ENCODE results near the gene LRRC25. TPM values are rescaled to one million over a fixed set of nuclear protein-coding genes. Genes with fewer than 3 reads are reported as not detected.

Gene LRRC25
- total and polyA plus RNA-seq, 7 experiments from 2014 or later = 0.15 to 68.6 (median 0.76) TPM

GRCh38 chr19:18377026-18377425 is 20.4 kb downstream of the LRRC25 start:
- Histone ChIP-seq H3K36me3 (ENCODE audit: control insufficient read depth in 2 of 3, insufficient read depth in 3 of 3, low read length in 3 of 3) (no peaks in the 10 kb centered on the region), H3K4me3 (ENCODE audit: low read length) (no peak overlapping the region), H3K27me3 (ENCODE audit: control insufficient read depth in 2 of 2, insufficient read depth in 2 of 2, low read length in 2 of 2) (no peaks in the 10 kb centered on the region), H3K9me3 (ENCODE audit: control insufficient read depth in 2 of 3, low read length in 3 of 3) (no peaks in the 10 kb centered on the region), H3K4me1 (ENCODE audit: control insufficient read depth in 2 of 2, insufficient read depth in 2 of 2, low read length in 2 of 2) (peaks cover 0 to 9% of the 10 kb centered on the region in 2 donors), H3K27ac (ENCODE audit: low read depth, low read length) (no peak overlapping the region)
- ATAC-seq (no peak), DNase-seq (no peak)
- H3K36me3 Mint-ChIP-seq = no peaks in the 10 kb centered on the region
- CTCF ChIA-PET = no interaction called here
- H3K27ac Mint-ChIP-seq = no peak overlapping the region
- POLR2A ChIA-PET = no interaction called here
- peaks cover 5 to 15% (median 8%) of the 10 kb centered on the region in 5 donors for H3K27me3 Mint-ChIP-seq
- no peaks in the 10 kb centered on the region for H3K9me3 Mint-ChIP-seq
- peaks cover 0 to 11% (median 7%) of the 10 kb centered on the region in 7 donors for H3K4me1 Mint-ChIP-seq
- no peak overlapping the region for H3K4me3 Mint-ChIP-seq
- intact Hi-C loops (cut with micrococcal nuclease) = no loop called here

GRCh38 chr19:18373892-18374629 is 23.4 kb downstream of the LRRC25 start:
- peaks cover 3 to 9% (median 7%) of the 10 kb centered on the region in 5 donors for H3K27me3 Mint-ChIP-seq
- no peaks in the 10 kb centered on the region for H3K9me3 Mint-ChIP-seq
- CTCF ChIA-PET = no interaction called here
- intact Hi-C loops (cut with micrococcal nuclease) = no loop called here
- POLR2A ChIA-PET = no interaction called here
- H3K27me3 ChIP-seq (ENCODE audit: control insufficient read depth in 2 of 2, insufficient read depth in 2 of 2, low read length in 2 of 2) = no peaks in the 10 kb centered on the region
- peak; percentile 96 for ATAC-seq
- no peak overlapping the region for H3K27ac ChIP-seq (ENCODE audit: low read depth, low read length)
- peaks cover 0 to 9% of the 10 kb centered on the region in 2 donors for H3K4me1 ChIP-seq (ENCODE audit: control insufficient read depth in 2 of 2, insufficient read depth in 2 of 2, low read length in 2 of 2)
- peak overlapping the region in 2 of 9 donors; percentile 66 to 68 for H3K27ac Mint-ChIP-seq
- peak overlapping the region in 1 of 10 donors; percentile 51 for H3K4me3 Mint-ChIP-seq
- H3K4me3 ChIP-seq (ENCODE audit: low read length) = no peak overlapping the region
- peak in 2 of 9 donors; percentile 37 to 60 for DNase-seq
- H3K9me3 ChIP-seq (ENCODE audit: control insufficient read depth in 2 of 3, low read length in 3 of 3) = no peaks in the 10 kb centered on the region
- peaks cover 0 to 10% (median 7%) of the 10 kb centered on the region in 7 donors for H3K4me1 Mint-ChIP-seq
- H3K36me3 ChIP-seq (ENCODE audit: control insufficient read depth in 2 of 3, insufficient read depth in 3 of 3, low read length in 3 of 3) = no peaks in the 10 kb centered on the region
- H3K36me3 Mint-ChIP-seq = peaks cover 0 to 3% (median 0%) of the 10 kb centered on the region in 5 donors

- intact Hi-C loops (cut with micrococcal nuclease) = no loop called here
- no peaks in the 10 kb centered on the region for H3K9me3 Mint-ChIP-seq
- H3K36me3 Mint-ChIP-seq = peaks cover 0 to 3% (median 0%) of the 10 kb centered on the region in 5 donors
- DNase-seq = no peak
- Histone ChIP-seq H3K27ac (ENCODE audit: low read depth, low read length) (no peak overlapping the region), H3K4me1 (ENCODE audit: control insufficient read depth in 2 of 2, insufficient read depth in 2 of 2, low read length in 2 of 2) (peaks cover 0 to 9% of the 10 kb centered on the region in 2 donors), H3K36me3 (ENCODE audit: control insufficient read depth in 2 of 3, insufficient read depth in 3 of 3, low read length in 3 of 3) (no peaks in the 10 kb centered on the region), H3K27me3 (ENCODE audit: control insufficient read depth in 2 of 2, insufficient read depth in 2 of 2, low read length in 2 of 2) (no peaks in the 10 kb centered on the region), H3K9me3 (ENCODE audit: control insufficient read depth in 2 of 3, low read length in 3 of 3) (no peaks in the 10 kb centered on the region), H3K4me3 (ENCODE audit: low read length) (no peak overlapping the region)
- ATAC-seq = no peak
- POLR2A ChIA-PET = no interaction called here
- H3K4me3 Mint-ChIP-seq = peak overlapping the region in 1 of 10 donors; percentile 51
- peaks cover 0 to 10% (median 7%) of the 10 kb centered on the region in 7 donors for H3K4me1 Mint-ChIP-seq
- CTCF ChIA-PET = no interaction called here
- peaks cover 3 to 9% (median 7%) of the 10 kb centered on the region in 5 donors for H3K27me3 Mint-ChIP-seq
- H3K27ac Mint-ChIP-seq = peak overlapping the region in 2 of 9 donors; percentile 66 to 68
Observed at GRCh38 chr19:18373407-18373891, 24.0 kb downstream of the LRRC25 start.

GRCh38 chr19:18368504-18369222 is 28.8 kb downstream of the LRRC25 start:
- intact Hi-C loops (cut with micrococcal nuclease) = no loop called here
- Mint-ChIP-seq H3K27me3 (peaks cover 0 to 3% (median 3%) of the 10 kb centered on the region in 5 donors), H3K9me3 (no peaks in the 10 kb centered on the region), H3K4me1 (peaks cover 0 to 3% (median 1%) of the 10 kb centered on the region in 7 donors), H3K36me3 (peaks cover 0 to 31% (median 18%) of the 10 kb centered on the region in 5 donors), H3K4me3 (no peak overlapping the region), H3K27ac (no peak overlapping the region)
- POLR2A ChIA-PET = no interaction called here
- Histone ChIP-seq H3K36me3 (ENCODE audit: control insufficient read depth in 2 of 3, insufficient read depth in 3 of 3, low read length in 3 of 3) (peaks cover 0 to 21% (median 0%) of the 10 kb centered on the region in 3 experiments), H3K27me3 (ENCODE audit: control insufficient read depth in 2 of 2, insufficient read depth in 2 of 2, low read length in 2 of 2) (no peaks in the 10 kb centered on the region), H3K4me1 (ENCODE audit: control insufficient read depth in 2 of 2, insufficient read depth in 2 of 2, low read length in 2 of 2) (peaks cover 0 to 3% of the 10 kb centered on the region in 2 donors), H3K4me3 (ENCODE audit: low read length) (no peak overlapping the region), H3K27ac (ENCODE audit: low read depth, low read length) (no peak overlapping the region), H3K9me3 (ENCODE audit: control insufficient read depth in 2 of 3, low read length in 3 of 3) (peaks cover 0 to 3% (median 0%) of the 10 kb centered on the region in 3 experiments)
- no peak for ATAC-seq
- no peak for DNase-seq
- CTCF ChIA-PET = no interaction called here

- Mint-ChIP-seq H3K4me1 (no peaks in the 10 kb centered on the region), H3K9me3 (no peaks in the 10 kb centered on the region), H3K27ac (no peak overlapping the region), H3K4me3 (no peak overlapping the region), H3K27me3 (no peaks in the 10 kb centered on the region), H3K36me3 (peaks cover 4 to 47% (median 30%) of the 10 kb centered on the region in 5 donors)
- Histone ChIP-seq H3K9me3 (ENCODE audit: control insufficient read depth in 2 of 3, low read length in 3 of 3) (peaks cover 0 to 3% (median 0%) of the 10 kb centered on the region in 3 experiments), H3K36me3 (ENCODE audit: control insufficient read depth in 2 of 3, insufficient read depth in 3 of 3, low read length in 3 of 3) (peaks cover 0 to 36% (median 5%) of the 10 kb centered on the region in 3 experiments), H3K27me3 (ENCODE audit: control insufficient read depth in 2 of 2, insufficient read depth in 2 of 2, low read length in 2 of 2) (no peaks in the 10 kb centered on the region), H3K4me3 (ENCODE audit: low read length) (no peak overlapping the region), H3K4me1 (ENCODE audit: control insufficient read depth in 2 of 2, insufficient read depth in 2 of 2, low read length in 2 of 2) (no peaks in the 10 kb centered on the region), H3K27ac (ENCODE audit: low read depth, low read length) (no peak overlapping the region)
- ChIA-PET POLR2A (no interaction called here), CTCF (no interaction called here)
- ATAC-seq (peak; percentile 68), DNase-seq (no peak)
- intact Hi-C loops (cut with micrococcal nuclease) = no loop called here
Observed at GRCh38 chr19:18366021-18366435, 31.4 kb downstream of the LRRC25 start.

GRCh38 chr19:18364826-18365528 is 32.4 kb downstream of the LRRC25 start:
- H3K27ac ChIP-seq (ENCODE audit: low read depth, low read length) = no peak overlapping the region
- ATAC-seq = peak; percentile 22
- no peaks in the 10 kb centered on the region for H3K4me1 ChIP-seq (ENCODE audit: control insufficient read depth in 2 of 2, insufficient read depth in 2 of 2, low read length in 2 of 2)
- no peak overlapping the region for H3K4me3 ChIP-seq (ENCODE audit: low read length)
- Mint-ChIP-seq H3K4me1 (no peaks in the 10 kb centered on the region), H3K9me3 (no peaks in the 10 kb centered on the region), H3K27me3 (no peaks in the 10 kb centered on the region), H3K36me3 (peaks cover 4 to 49% (median 31%) of the 10 kb centered on the region in 5 donors), H3K27ac (no peak overlapping the region), H3K4me3 (no peak overlapping the region)
- intact Hi-C loops (cut with micrococcal nuclease) = no loop called here
- POLR2A ChIA-PET = no interaction called here
- peaks cover 0 to 38% (median 5%) of the 10 kb centered on the region in 3 experiments for H3K36me3 ChIP-seq (ENCODE audit: control insufficient read depth in 2 of 3, insufficient read depth in 3 of 3, low read length in 3 of 3)
- DNase-seq = no peak
- H3K27me3 ChIP-seq (ENCODE audit: control insufficient read depth in 2 of 2, insufficient read depth in 2 of 2, low read length in 2 of 2) = no peaks in the 10 kb centered on the region
- H3K9me3 ChIP-seq (ENCODE audit: control insufficient read depth in 2 of 3, low read length in 3 of 3) = peaks cover 0 to 3% (median 0%) of the 10 kb centered on the region in 3 experiments
- CTCF ChIA-PET = interaction anchor here (0.7 kb wide), 1 partner anchor 84 kb away, joined by 3 read pairs; no protein-coding TSS in a partner anchor

Measured in naive thymus-derived CD4-positive, alpha-beta T cell (primary cell).